PC-9 (cell line): ENCODE data around the gene COQ8A.

Source experiments
- EZH2 ChIP-seq: fragments of 200-600 bp; sonication (generic); IDR thresholded peaks from 2 replicates; pipeline ENCODE4 v1.8.0; 2017; ENCODE audit warnings: antibody characterized with exemption, low read depth
- TF ChIP-seq, protein P1 (sequence below): fragments of 200-600 bp; sonication (generic); conservative IDR thresholded peaks from 2 replicates; pipeline ENCODE4 v1.6.1; 2017; ENCODE audit warnings: mixed run types, antibody characterized with exemption, mild to moderate bottlenecking, moderate library complexity

GRCh38 chr1:226948051-226948450, 8.0 kb downstream of the COQ8A start:
- TF ChIP-seq, protein P1, sequence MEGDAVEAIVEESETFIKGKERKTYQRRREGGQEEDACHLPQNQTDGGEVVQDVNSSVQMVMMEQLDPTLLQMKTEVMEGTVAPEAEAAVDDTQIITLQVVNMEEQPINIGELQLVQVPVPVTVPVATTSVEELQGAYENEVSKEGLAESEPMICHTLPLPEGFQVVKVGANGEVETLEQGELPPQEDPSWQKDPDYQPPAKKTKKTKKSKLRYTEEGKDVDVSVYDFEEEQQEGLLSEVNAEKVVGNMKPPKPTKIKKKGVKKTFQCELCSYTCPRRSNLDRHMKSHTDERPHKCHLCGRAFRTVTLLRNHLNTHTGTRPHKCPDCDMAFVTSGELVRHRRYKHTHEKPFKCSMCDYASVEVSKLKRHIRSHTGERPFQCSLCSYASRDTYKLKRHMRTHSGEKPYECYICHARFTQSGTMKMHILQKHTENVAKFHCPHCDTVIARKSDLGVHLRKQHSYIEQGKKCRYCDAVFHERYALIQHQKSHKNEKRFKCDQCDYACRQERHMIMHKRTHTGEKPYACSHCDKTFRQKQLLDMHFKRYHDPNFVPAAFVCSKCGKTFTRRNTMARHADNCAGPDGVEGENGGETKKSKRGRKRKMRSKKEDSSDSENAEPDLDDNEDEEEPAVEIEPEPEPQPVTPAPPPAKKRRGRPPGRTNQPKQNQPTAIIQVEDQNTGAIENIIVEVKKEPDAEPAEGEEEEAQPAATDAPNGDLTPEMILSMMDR, result no peak
- TF ChIP-seq EZH2, result no peak
